Fibroblast of peridontal ligament (primary cell): ENCODE data around the gene SVIP.

ENCODE experiments used
- DNase-seq: peaks from one replicate; pipeline ENCODE4 v3.0.0-alpha.2; 2010; ENCODE audit errors: extremely low read depth

SVIP gene

DNA sequence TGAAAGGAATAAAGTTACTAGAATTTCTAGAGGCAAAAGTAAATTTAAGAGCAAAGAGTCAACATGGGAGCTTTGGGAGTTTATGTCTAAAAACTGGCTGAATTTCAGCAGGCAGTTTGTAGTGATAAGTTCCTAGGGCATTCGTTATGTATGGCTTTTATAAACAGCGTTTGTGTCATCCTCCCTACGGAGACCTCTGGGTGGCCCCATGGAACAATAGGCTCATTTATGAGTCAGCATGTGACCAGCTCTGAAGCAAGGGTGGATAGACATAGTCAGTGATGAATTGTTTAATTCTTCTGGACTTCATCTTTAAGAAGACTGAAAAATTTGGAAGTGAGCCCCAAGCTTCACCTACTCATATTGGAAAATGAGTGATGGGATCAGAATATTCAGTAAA, 37.1 kb downstream of the SVIP start:
- DNase-seq: peak; percentile 60

DNA sequence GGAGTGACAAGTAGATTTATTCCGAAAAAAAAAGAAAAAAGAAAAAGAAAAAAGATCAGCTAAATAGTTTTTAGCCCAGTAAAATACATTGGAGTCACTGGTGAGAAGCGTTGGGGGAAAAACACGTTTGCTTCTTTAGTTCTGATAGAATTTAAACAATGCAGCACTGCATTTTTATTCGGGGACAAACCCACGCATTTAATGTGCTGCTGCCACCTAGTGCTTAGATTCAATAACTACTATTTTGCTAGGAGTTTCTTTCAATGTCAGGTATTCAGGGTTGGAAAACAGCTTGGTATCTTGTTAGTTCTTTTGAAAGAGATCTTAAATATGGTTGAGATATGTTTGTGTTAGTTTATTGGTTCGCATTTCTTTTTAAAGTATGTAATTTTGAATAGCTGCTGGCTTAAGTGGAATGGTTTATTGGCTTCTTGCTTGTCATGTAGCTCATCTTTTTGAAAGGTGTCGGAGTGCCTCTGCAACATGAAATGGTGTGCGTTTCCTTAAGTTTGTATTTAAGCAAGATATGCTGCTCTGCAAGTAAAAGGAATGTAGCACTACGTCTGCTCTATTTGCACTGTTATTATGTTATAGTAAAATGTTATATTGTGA, 41.9 kb downstream of the SVIP start:
- DNase-seq: peak; percentile 58

DNA sequence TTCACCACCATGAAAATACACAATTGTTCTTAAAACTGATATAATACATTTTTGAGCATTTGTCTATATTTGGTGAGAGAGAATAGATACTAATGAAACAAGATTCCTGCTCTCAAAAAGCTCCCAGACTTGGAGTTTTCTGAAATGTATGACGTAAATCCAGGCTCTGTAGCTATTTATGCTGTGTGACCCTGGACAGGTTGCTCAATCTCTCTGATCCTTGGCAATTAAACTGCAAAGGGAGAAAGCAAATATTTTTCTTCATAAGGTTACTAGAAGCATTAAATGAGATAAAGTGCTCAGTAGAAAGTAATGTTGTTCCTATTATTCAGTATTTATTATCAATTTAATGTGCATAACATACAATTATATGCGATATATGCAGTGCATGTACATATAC, 42.5 kb downstream of the SVIP start:
- no peak for DNase-seq

DNA sequence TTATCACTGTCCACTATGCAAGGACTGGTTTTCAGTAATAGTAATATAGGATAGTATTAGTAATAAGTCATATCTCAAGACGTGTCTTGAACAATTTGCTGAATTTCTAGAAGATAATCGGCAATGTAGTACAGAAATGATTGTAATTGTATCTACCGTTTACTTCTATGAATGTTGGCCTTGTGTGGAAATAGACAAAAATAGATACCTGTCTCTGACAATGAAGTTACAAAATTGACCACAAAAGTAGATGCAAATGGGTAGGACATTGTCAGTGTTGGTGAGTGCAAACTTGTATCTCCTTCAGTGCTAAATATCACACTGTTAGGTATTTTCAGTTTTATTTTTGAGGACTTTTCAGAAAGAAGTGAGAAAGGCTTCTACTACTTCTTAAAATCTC, 43.1 kb downstream of the SVIP start:
- no peak for DNase-seq

DNA sequence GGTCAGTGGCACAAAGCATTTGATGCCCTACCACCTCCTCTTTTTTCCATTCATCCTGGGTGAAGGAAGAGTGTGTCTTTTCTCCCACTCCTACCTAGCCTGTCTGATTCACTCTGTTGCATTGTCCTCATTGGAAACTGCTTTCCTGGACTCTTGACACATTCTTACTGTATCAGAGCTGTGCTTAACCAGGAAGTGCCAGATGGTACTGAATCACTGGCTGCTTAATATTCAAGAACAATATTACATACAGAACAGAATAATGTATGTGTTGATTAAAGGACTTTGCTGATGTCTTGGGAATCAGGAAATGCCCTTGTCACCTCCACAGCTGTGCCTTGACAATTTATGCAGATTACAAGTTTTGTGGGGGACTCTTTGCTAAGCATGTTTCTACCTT, 44.4 kb downstream of the SVIP start:
- DNase-seq: no peak

DNA sequence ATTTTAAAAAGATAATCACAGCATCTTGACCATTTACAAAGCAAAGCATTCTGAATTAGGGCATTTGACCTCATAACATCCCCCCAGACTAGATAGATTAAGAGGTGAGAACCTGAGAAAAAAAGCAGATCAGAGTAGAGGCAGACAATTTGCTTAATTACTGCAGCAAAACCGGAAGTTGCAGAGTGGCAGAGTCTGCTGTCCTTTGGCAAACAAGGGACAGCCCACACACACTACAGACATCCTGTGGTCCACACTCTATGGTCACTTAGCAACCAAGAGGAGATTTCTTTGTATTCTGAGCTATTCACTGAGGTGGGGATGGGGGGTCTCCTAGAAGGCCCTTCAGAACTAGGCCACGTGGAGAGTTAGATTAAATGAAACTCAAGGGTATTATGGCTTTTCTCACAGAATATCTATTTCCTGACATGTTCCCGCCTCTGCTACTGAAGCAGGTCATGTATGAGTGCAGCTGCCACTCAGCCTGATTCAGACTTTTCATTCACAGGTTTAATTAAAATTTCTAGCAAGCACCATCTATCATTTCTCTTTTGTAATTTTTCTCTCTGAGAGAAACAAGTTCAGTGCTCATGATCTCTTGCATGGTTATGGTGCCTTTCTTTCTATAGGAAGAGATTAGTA, 48.5 kb downstream of the SVIP start:
- DNase-seq: no peak

DNA sequence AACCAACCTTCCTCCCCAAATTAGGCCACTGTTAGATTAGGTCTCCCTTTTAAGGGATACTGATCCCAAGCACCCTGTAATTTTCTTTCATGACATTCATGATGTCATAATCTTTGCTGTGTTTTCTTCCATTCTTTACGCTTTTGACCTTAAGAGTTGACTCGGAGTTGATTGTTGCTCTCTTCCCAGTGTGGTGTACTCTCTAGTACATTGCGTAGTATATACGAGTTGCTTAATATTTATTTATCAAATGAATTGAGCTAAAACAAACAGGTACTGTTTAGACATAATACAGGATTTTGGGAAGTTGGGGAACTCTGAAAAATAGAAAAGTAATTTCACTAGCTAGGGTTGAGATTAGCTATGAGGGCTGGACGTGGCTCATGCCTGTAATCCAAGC, 49.8 kb downstream of the SVIP start:
- DNase-seq: no peak

DNA sequence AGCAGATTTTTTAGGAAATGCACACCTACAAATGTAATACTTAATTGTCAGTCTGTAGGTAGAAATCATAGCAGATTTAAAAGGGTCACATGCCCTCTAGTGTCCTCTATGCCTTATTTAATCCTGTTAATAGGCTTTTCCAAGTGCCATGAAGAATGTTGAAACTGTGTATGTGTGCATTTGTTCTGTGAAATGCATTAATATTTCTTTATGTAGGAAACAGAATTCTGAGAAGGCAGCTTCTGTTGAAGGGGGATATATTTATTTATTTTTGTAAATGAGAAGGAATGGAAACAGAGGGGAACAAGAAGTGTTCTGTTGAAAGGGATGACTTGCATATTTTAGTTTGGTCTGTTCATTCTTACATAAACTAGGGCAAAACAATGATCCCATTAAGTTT, 51.0 kb downstream of the SVIP start:
- DNase-seq: no peak

DNA sequence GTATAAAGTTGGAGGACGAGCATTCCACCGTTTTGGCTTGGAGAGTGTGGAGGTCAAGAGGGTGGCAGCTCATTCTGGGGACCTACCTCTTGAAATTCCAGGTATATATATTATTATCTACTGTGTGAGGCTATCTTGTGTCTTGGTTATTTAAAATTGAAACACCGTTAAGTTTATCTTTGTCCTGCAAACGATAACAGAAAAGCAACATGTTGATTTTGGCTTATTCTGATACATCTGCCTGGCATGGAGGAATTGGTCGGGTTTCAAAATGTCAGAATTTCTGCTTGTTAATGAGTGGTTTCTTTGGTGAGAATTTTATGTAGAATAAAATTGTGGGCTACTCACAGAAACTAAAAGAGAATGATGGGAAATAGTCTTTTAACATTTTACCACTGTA, 54.4 kb downstream of the SVIP start:
- DNase-seq: no peak

DNA sequence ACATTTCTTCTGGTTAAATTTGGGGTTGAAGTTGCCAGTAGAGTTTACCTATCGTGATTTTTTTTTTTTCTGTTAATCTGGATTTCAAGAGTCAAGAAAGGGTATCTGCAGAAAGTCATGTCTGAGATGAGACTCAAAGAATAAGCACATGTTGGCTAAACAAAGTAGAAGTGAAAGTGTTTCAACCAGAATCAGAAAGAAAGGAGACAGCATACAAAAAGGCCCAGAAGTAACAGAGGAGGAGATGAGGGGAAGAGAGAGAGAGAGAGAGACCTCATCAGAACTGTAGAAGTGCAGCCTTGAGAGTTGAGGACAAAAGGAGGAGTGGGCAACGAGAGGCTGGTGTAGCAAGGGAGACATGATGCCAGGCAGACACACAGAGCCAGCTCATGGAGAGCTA, 54.9 kb downstream of the SVIP start:
- no peak for DNase-seq

DNA sequence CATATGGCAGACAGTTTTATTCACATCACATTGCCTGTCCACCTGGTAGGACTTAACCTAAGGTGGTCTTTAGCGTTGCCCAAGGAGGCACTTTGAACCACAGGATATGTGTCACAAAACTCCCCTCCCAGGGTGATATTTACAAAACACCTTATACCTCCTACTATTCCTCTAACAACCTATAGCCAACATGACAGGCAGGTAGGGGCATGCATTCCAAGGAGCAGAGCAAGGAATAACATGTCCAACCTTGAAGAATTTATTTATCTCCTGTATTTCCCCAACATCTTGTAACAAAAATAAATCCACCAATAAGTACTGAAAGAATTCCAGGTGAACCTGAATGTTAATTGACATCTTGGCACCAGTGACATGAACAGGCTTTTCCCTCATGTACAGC, 60.5 kb downstream of the SVIP start:
- DNase-seq: no peak
